ENCODE results near the gene CRISPLD2.

- no peak for TF ChIP-seq POLR2A (IDR thresholded peaks at IDR 0.05; ENCODE audit: low read length)
- no peak for TF ChIP-seq GATA1 (IDR thresholded peaks at IDR 0.05; ENCODE audit: low read depth, low read length)
Measured at GRCh38 chr16:84827897-84828296, 8.1 kb downstream of the CRISPLD2 start.

All from erythroblast (primary cell).